Sigmoid colon (tissue), 4 donors: ENCODE measurements around the gene ITPKA.

Experiments used
- EP300 ChIP-seq, 4 donors: sonication (generic); formaldehyde crosslinking; IDR thresholded peaks; one replicate each; pipeline ENCODE4 v1.6.1; 2017; ENCODE audit warnings: antibody characterized with exemption in 4 of 4
- POLR2AphosphoS5 ChIP-seq, 4 donors: sonication (generic); formaldehyde crosslinking; IDR thresholded peaks; one replicate each; pipeline ENCODE4 v1.6.1; 2017; ENCODE audit warnings: antibody characterized with exemption in 4 of 4
- TF ChIP-seq, protein P1 (sequence below), 4 experiments: fragments of 450-650 bp in 3 of 4; fragments of 200-600 bp in 1 of 4; IDR thresholded peaks; one replicate each; pipeline ENCODE4 v1.5.1; 2016 to 2019; ENCODE audit warnings: antibody characterized with exemption in 4 of 4, mild to moderate bottlenecking in 3 of 4, moderate library complexity in 2 of 4

DNA sequence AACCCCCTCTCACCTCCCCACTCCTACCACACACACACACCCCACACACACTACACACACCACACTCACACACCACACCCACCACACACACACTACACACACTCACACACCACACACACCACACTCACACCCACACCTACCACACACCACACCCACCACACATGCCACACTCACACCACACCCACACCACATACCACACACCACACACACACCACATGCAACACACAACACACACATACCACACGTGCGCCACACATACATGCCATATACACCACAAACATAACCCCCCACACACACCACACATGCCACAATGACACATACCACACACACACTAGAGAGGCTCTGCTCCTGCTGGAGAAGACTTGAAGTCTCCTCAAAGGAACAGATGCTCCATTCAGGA is 5.9 kb upstream of the ITPKA start:
- TF ChIP-seq POLR2AphosphoS5 (IDR thresholded peaks at IDR 0.05) = no peak
- TF ChIP-seq, protein P1, sequence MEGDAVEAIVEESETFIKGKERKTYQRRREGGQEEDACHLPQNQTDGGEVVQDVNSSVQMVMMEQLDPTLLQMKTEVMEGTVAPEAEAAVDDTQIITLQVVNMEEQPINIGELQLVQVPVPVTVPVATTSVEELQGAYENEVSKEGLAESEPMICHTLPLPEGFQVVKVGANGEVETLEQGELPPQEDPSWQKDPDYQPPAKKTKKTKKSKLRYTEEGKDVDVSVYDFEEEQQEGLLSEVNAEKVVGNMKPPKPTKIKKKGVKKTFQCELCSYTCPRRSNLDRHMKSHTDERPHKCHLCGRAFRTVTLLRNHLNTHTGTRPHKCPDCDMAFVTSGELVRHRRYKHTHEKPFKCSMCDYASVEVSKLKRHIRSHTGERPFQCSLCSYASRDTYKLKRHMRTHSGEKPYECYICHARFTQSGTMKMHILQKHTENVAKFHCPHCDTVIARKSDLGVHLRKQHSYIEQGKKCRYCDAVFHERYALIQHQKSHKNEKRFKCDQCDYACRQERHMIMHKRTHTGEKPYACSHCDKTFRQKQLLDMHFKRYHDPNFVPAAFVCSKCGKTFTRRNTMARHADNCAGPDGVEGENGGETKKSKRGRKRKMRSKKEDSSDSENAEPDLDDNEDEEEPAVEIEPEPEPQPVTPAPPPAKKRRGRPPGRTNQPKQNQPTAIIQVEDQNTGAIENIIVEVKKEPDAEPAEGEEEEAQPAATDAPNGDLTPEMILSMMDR (IDR thresholded peaks at IDR 0.05) = no peak
- TF ChIP-seq EP300 (IDR thresholded peaks at IDR 0.05) = no peak
